ENCODE results near the gene CTSE.

CTSE gene

GRCh38 chr1:205991237-205991636 lies 32.5 kb downstream of the CTSE start:
- DNase-seq (ENCODE audit: low read depth in 2 of 2) = no peak

- DNase-seq (ENCODE audit: low read depth in 2 of 2) = no peak
These were observed 33.5 kb downstream of the CTSE start for GRCh38 chr1:205990226-205990625.

- no peak for DNase-seq (ENCODE audit: low read depth in 2 of 2)
These were observed 33.9 kb downstream of the CTSE start for GRCh38 chr1:205989786-205990185.

- no peak for DNase-seq (ENCODE audit: low read depth in 2 of 2)
These were observed 35.1 kb downstream of the CTSE start for GRCh38 chr1:205988585-205988995.

- DNase-seq (ENCODE audit: low read depth in 2 of 2) = no peak
These were observed 36.8 kb downstream of the CTSE start for GRCh38 chr1:205986861-205987260.

GRCh38 chr1:205986292-205986691 lies 37.4 kb downstream of the CTSE start:
- DNase-seq (ENCODE audit: low read depth in 2 of 2) = no peak

- no peak for DNase-seq (ENCODE audit: low read depth in 2 of 2)
These were observed 38.2 kb downstream of the CTSE start for GRCh38 chr1:205985330-205986005.

- peak in 1 of 2 donors; percentile 27 for DNase-seq (ENCODE audit: low read depth in 2 of 2)
These were observed 39.6 kb downstream of the CTSE start for GRCh38 chr1:205983925-205984725.

- DNase-seq (ENCODE audit: low read depth in 2 of 2) = no peak
These were observed 42.4 kb downstream of the CTSE start for GRCh38 chr1:205981257-205981656.

- no peak for DNase-seq (ENCODE audit: low read depth in 2 of 2)
These were observed 43.3 kb downstream of the CTSE start for GRCh38 chr1:205980237-205980870.

- no peak for DNase-seq (ENCODE audit: low read depth in 2 of 2)
These were observed 44.4 kb downstream of the CTSE start for GRCh38 chr1:205979301-205979700.

- no peak for DNase-seq (ENCODE audit: low read depth in 2 of 2)
These were observed 45.0 kb downstream of the CTSE start for GRCh38 chr1:205978676-205979075.

GRCh38 chr1:205977402-205978014 lies 46.2 kb downstream of the CTSE start:
- DNase-seq (ENCODE audit: low read depth in 2 of 2) = peak; percentile 71 to 83

GRCh38 chr1:205976708-205977401 lies 46.8 kb downstream of the CTSE start:
- DNase-seq (ENCODE audit: low read depth in 2 of 2) = no peak

- DNase-seq (ENCODE audit: low read depth in 2 of 2) = no peak
These were observed 47.7 kb downstream of the CTSE start for GRCh38 chr1:205976036-205976435.

GRCh38 chr1:205975387-205975998 lies 48.2 kb downstream of the CTSE start:
- no peak for DNase-seq (ENCODE audit: low read depth in 2 of 2)

- no peak for DNase-seq (ENCODE audit: low read depth in 2 of 2)
These were observed 49.0 kb downstream of the CTSE start for GRCh38 chr1:205974712-205975111.

- no peak for DNase-seq (ENCODE audit: low read depth in 2 of 2)
These were observed 50.1 kb downstream of the CTSE start for GRCh38 chr1:205973377-205974232.

GRCh38 chr1:205972491-205973168 lies 51.1 kb downstream of the CTSE start:
- no peak for DNase-seq (ENCODE audit: low read depth in 2 of 2)

GRCh38 chr1:205972081-205972480 lies 51.6 kb downstream of the CTSE start:
- no peak for DNase-seq (ENCODE audit: low read depth in 2 of 2)
